Endothelial cell (in vitro differentiated cells): Measurements from ENCODE around the gene ACBD3. TPM values are rescaled to one million over a fixed set of nuclear protein-coding genes. Genes with fewer than 3 reads are reported as not detected.

Experiments
- DNase-seq: peaks from one replicate; pipeline ENCODE4 v3.0.0; 2021; ENCODE audit warnings: low spot score
- H3K27ac Mint-ChIP-seq: one replicate; pipeline ENCODE4 v1.8.0; 2021; ENCODE audit warnings: mixed read lengths, inconsistent platforms; ENCODE audit not compliant: unreplicated experiment
- H3K27me3 Mint-ChIP-seq: one replicate; pipeline ENCODE4 v1.8.0; 2021; ENCODE audit warnings: mild to moderate bottlenecking, moderate library complexity, mixed read lengths, inconsistent platforms; ENCODE audit not compliant: unreplicated experiment
- H3K36me3 Mint-ChIP-seq: one replicate; pipeline ENCODE4 v1.8.0; 2021; ENCODE audit warnings: mild to moderate bottlenecking, low read depth, mixed read lengths, inconsistent platforms; ENCODE audit not compliant: unreplicated experiment
- H3K4me1 Mint-ChIP-seq: one replicate; pipeline ENCODE4 v1.8.0; 2021; ENCODE audit warnings: mild to moderate bottlenecking, mixed read lengths, inconsistent platforms; ENCODE audit not compliant: unreplicated experiment
- H3K4me3 Mint-ChIP-seq: one replicate; pipeline ENCODE4 v1.8.0; 2021; ENCODE audit warnings: mild to moderate bottlenecking, mixed read lengths, inconsistent platforms; ENCODE audit not compliant: unreplicated experiment
- H3K9me3 Mint-ChIP-seq: one replicate; pipeline ENCODE4 v1.8.0; 2021; ENCODE audit warnings: mixed read lengths, inconsistent platforms; ENCODE audit not compliant: unreplicated experiment
- CTCF ChIP-seq: fragments of 200-600 bp; sonication (generic); IDR thresholded peaks from one replicate; pipeline ENCODE4 v1.5.0; 2021; ENCODE audit warnings: antibody characterized with exemption; ENCODE audit not compliant: unreplicated experiment
- total RNA-seq: library from RNA; stranded (reverse); fragmentation: NEBNext Ultra II Directional; extraction: Animal tissue kit (Norgen Biotek cat#: 25700); gene quantifications from one replicate; pipeline ENCODE4 v1.2.1, GENCODE V29; 2021; ENCODE audit not compliant: unreplicated experiment

Gene ACBD3
- total RNA-seq, 1 donor from 2014 or later = 27.4 TPM

DNA sequence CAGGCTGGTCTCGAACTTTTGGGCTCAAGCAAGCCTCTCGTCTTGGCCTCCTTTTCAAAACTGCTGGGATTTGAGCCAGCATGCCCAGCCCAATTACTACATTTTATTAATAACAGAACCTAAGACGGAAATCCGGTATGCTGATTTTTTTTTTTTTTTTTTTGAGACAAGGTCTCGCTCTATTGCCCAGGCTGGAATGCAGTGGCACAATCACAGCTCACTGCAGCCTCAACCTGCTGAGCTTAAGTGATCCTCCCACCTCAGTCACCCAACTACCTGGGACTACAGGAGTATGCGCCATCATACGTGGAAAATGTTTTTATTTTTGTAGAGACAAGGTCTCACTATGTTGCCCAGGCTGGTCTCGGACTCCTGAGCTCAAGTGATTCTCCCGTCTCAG lies 20.2 kb downstream of the ACBD3 start:
- Mint-ChIP-seq H3K9me3 (no peaks in the 10 kb centered on the region), H3K27me3 (peaks cover 4% of the 10 kb centered on the region), H3K4me3 (no peak overlapping the region), H3K36me3 (peaks cover 11% of the 10 kb centered on the region), H3K27ac (no peak overlapping the region), H3K4me1 (no peaks in the 10 kb centered on the region)
- no peak for TF ChIP-seq CTCF
- DNase-seq = no peak

DNA sequence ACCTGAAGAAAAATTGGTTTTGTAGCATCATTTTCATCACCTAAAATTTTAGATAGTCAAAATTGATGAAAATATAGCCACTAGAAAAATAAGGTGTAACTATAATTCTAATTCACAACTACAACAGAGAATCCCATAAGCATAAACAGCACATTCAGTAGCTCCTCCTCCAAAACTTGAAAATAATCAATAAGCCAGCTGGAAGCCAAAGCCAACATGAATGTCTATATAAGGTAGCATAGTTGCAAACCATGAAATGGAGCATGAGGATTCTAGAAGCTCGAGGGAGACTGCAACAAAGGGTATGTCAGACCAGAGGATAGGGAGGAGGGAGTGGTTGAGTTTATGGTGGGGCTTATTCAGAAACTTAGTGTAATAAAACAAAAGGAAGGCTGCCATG lies 22.4 kb downstream of the ACBD3 start:
- no peaks in the 10 kb centered on the region for H3K4me1 Mint-ChIP-seq
- H3K9me3 Mint-ChIP-seq = no peaks in the 10 kb centered on the region
- peaks cover 25% of the 10 kb centered on the region for H3K36me3 Mint-ChIP-seq
- H3K4me3 Mint-ChIP-seq = no peak overlapping the region
- no peak for DNase-seq
- TF ChIP-seq CTCF = no peak
- peaks cover 4% of the 10 kb centered on the region for H3K27me3 Mint-ChIP-seq
- H3K27ac Mint-ChIP-seq = no peak overlapping the region

DNA sequence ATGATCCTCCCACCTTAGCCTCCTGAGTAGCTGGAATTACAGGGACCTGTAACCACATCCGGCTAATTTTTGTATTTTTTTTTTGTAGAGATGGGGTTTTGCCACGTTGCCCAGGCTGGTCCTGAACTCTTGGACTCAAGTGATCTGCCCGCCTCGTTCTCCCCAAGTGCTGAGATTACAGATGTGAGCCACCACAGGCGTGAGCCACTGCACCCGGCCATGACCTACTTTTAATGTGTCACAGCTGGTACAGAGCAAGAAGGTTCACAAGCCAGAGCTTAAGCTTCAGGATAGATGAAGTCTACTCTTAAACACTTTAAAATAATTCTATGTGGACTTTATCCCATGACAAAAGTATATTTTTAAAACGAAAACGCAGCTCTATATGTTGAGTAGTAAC lies 23.6 kb downstream of the ACBD3 start:
- no peak for DNase-seq
- Mint-ChIP-seq H3K4me3 (no peak overlapping the region), H3K27ac (no peak overlapping the region), H3K36me3 (peaks cover 31% of the 10 kb centered on the region), H3K9me3 (no peaks in the 10 kb centered on the region), H3K27me3 (peaks cover 4% of the 10 kb centered on the region), H3K4me1 (no peaks in the 10 kb centered on the region)
- TF ChIP-seq CTCF = no peak

DNA sequence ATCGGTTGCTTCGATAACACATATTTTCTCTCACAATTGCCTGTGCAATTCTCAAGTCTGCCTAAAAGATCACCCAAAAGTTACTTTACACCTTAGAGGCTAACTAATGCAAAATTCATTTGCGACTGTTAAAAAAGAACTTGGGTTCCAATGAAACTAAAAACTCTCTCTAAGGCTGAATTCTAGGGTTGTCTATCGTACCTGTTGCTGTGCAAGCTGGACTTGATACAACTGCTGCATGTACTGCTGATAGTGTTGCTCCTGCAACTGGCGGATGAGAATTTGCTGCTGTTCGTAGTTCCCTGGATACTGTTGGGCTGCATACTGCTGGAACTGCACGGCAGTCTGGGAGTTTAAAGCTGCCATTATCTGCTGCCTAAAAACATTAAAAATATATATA lies 27.6 kb downstream of the ACBD3 start:
- DNase-seq = no peak
- H3K27ac Mint-ChIP-seq = no peak overlapping the region
- H3K27me3 Mint-ChIP-seq = peaks cover 2% of the 10 kb centered on the region
- H3K4me3 Mint-ChIP-seq = no peak overlapping the region
- no peak for TF ChIP-seq CTCF
- H3K4me1 Mint-ChIP-seq = no peaks in the 10 kb centered on the region
- H3K9me3 Mint-ChIP-seq = no peaks in the 10 kb centered on the region
- peaks cover 25% of the 10 kb centered on the region for H3K36me3 Mint-ChIP-seq

DNA sequence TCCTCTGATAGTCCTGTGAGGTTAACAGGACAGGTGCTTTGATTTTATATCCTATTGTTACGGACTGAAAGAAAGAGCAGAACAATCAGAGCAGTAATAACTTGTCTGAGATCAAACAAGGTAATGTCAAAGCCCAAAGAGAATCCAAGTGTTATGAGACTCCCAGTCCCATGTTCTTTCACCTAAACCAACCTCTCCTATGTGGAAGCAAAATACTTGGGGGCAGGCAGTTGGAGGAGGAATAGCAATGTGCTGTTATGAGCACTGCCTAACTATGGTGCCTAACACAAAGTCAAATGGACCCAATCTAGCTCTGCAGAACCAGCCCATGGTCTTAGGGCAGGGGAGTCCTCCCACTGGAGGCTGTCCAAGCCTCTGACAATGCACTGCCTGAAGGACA lies 28.1 kb downstream of the ACBD3 start:
- H3K36me3 Mint-ChIP-seq = peaks cover 26% of the 10 kb centered on the region
- H3K27me3 Mint-ChIP-seq = peaks cover 2% of the 10 kb centered on the region
- H3K27ac Mint-ChIP-seq = no peak overlapping the region
- no peaks in the 10 kb centered on the region for H3K9me3 Mint-ChIP-seq
- no peak overlapping the region for H3K4me3 Mint-ChIP-seq
- no peak for DNase-seq
- TF ChIP-seq CTCF = no peak
- H3K4me1 Mint-ChIP-seq = no peaks in the 10 kb centered on the region
